Kidney (tissue), 14 donors: ENCODE measurements around the gene CD53. TPM values are rescaled to one million over a fixed set of nuclear protein-coding genes. Genes with fewer than 3 reads are reported as not detected.

Source experiments
- DNase-seq, 5 donors: peaks; one replicate each; pipeline ENCODE4 v3.0.0-alpha.2; 2013 to 2020
- FAIRE-seq: peaks from 2 replicates; lab custom pipeline; 2012; peaks lifted over from hg19 to GRCh38; lab: Jason Lieb, UNC
- H3K27ac ChIP-seq, 2 donors: one replicate each; pipeline ENCODE4 v1.7.0; 2013; ENCODE audit warnings: low read depth in 2 of 2, low read length in 2 of 2, inconsistent platforms in 1 of 2
- H3K27me3 ChIP-seq: one replicate; pipeline ENCODE4 v1.7.1; 2013; ENCODE audit warnings: low read length, inconsistent platforms; ENCODE audit not compliant: control insufficient read depth, insufficient read depth
- H3K36me3 ChIP-seq, 3 donors: one replicate each; pipeline versions ENCODE4 v1.7.0 to v1.7.1; 2013; ENCODE audit warnings: low read length in 3 of 3, control low read depth in 1 of 3, inconsistent platforms in 1 of 3; ENCODE audit not compliant: insufficient read depth in 3 of 3, control insufficient read depth in 2 of 3
- H3K4me1 ChIP-seq, 3 donors: one replicate each; pipeline versions ENCODE4 v1.7.0 to v1.7.1; 2013; ENCODE audit warnings: low read length in 3 of 3, inconsistent platforms in 1 of 3, low read depth in 1 of 3; ENCODE audit not compliant: control insufficient read depth in 2 of 3, insufficient read depth in 2 of 3
- H3K4me3 ChIP-seq, 3 donors: one replicate each; pipeline versions ENCODE4 v1.7.0 to v1.8.1; 2013; ENCODE audit warnings: low read length in 3 of 3, control low read depth in 1 of 3, inconsistent platforms in 1 of 3
- H3K9ac ChIP-seq, 3 donors: one replicate each; pipeline versions ENCODE4 v1.7.0 to v1.7.1; 2013; ENCODE audit warnings: low read length in 3 of 3, control low read depth in 1 of 3, inconsistent platforms in 1 of 3
- H3K9me3 ChIP-seq, 3 donors: one replicate each; pipeline versions ENCODE4 v1.7.0 to v1.7.1; 2013; ENCODE audit warnings: low read length in 3 of 3, control low read depth in 1 of 3, inconsistent platforms in 1 of 3; ENCODE audit not compliant: control insufficient read depth in 2 of 3, insufficient read depth in 1 of 3
- CTCF ChIP-seq: IDR thresholded peaks from 3 replicates; pipeline ENCODE4 v1.5.1; 2012; ENCODE audit warnings: mild to moderate bottlenecking, moderate library complexity, borderline replicate concordance; ENCODE audit not compliant: insufficient read depth; ENCODE audit errors: extremely low read depth
- intact Hi-C: fragments of 100-400 bp; cut with DNase I; formaldehyde crosslinking; loops from one replicate; pipeline ENCODE4 v1.11.1; 2022
- polyA plus RNA-seq: library from polyadenylated mRNA; stranded (reverse); fragments of 350-450 nt; fragmentation: Illumina TruSeq; extraction: RNeasy Lipid Tissue Mini Kit (QIAGEN cat#74804); gene quantifications from one replicate; pipeline ENCODE4 v1.2.3, GENCODE V29; 2014; ENCODE audit warnings: low read depth, low replicate concordance; ENCODE audit not compliant: insufficient read depth
- total RNA-seq: library from RNA; stranded (reverse); fragmentation: NEBNext Ultra II Directional; extraction: Animal tissue kit (Norgen Biotek cat#: 25700); gene quantifications from one replicate; pipeline ENCODE4 v1.2.1, GENCODE V29; 2021
- donor health status: control.
- donor health status: control.
- donor health status: control.
- donor health status: control.
- donor health status: control.
- donor health status: DM: yes; HTN: yes; CAD: no.
- donor health status: Normal renal cell carcinoma (clear cell type).

CD53 gene
- total and polyA plus RNA-seq, 2 donors from 2014 or later: 10.7 to 70.9 TPM

- intact Hi-C loops: no loop called here
- no peak for FAIRE-seq
These were observed 16.5 kb upstream of the CD53 start for GRCh38 chr1:110856410-110856809.

GRCh38 chr1:110857964-110858948 lies 14.7 kb upstream of the CD53 start:
- no peak overlapping the region for H3K4me3 ChIP-seq
- no peaks in the 10 kb centered on the region for H3K27me3 ChIP-seq
- H3K4me1 ChIP-seq: no peaks in the 10 kb centered on the region
- no peak for TF ChIP-seq CTCF
- FAIRE-seq (no peak), DNase-seq (no peak)
- H3K36me3 ChIP-seq: no peaks in the 10 kb centered on the region
- intact Hi-C loops: no loop called here
- H3K27ac ChIP-seq: no peak overlapping the region
- H3K9me3 ChIP-seq: no peaks in the 10 kb centered on the region
- H3K9ac ChIP-seq: no peak overlapping the region

More at GRCh38 chr1:110856410-110856809, 16.5 kb upstream of the CD53 start:
- H3K36me3 ChIP-seq: no peaks in the 10 kb centered on the region
- H3K27me3 ChIP-seq: no peaks in the 10 kb centered on the region
- H3K4me1 ChIP-seq: no peaks in the 10 kb centered on the region
- TF ChIP-seq CTCF: no peak
- DNase-seq: no peak
- H3K27ac ChIP-seq: no peak overlapping the region
- H3K9me3 ChIP-seq: no peaks in the 10 kb centered on the region
- H3K9ac ChIP-seq: no peak overlapping the region
- H3K4me3 ChIP-seq: no peak overlapping the region

- H3K27me3 ChIP-seq: no peaks in the 10 kb centered on the region
- DNase-seq: no peak
- H3K9ac ChIP-seq: no peak overlapping the region
- H3K9me3 ChIP-seq: no peaks in the 10 kb centered on the region
- TF ChIP-seq CTCF: no peak
- H3K36me3 ChIP-seq: no peaks in the 10 kb centered on the region
- intact Hi-C loops: no loop called here
- no peaks in the 10 kb centered on the region for H3K4me1 ChIP-seq
- H3K4me3 ChIP-seq: no peak overlapping the region
- no peak overlapping the region for H3K27ac ChIP-seq
- FAIRE-seq: no peak
These were observed 13.9 kb upstream of the CD53 start for GRCh38 chr1:110859062-110859461.
